Jurkat, Clone E6-1 (cell line): Measurements from ENCODE around the gene SOCS3.

Source experiments
- DNase-seq: peaks from one replicate; pipeline ENCODE4 v3.0.0-alpha.2; 2011; ENCODE audit warnings: low read depth, low spot score
- H3K4me3 ChIP-seq: 2 replicates; pipeline ENCODE4 v1.5.1; 2011; ENCODE audit warnings: mild to moderate bottlenecking, low read length, control low read depth, moderate library complexity

The SOCS3 gene

GRCh38 chr17:78357177-78357586 lies 2.7 kb downstream of the SOCS3 start:
- DNase-seq, result no peak
- no peak overlapping the region for H3K4me3 ChIP-seq

GRCh38 chr17:78356101-78356713 lies 3.7 kb downstream of the SOCS3 start:
- DNase-seq, result peak; percentile 88
- H3K4me3 ChIP-seq, result peak overlapping the region; percentile 36

DNA sequence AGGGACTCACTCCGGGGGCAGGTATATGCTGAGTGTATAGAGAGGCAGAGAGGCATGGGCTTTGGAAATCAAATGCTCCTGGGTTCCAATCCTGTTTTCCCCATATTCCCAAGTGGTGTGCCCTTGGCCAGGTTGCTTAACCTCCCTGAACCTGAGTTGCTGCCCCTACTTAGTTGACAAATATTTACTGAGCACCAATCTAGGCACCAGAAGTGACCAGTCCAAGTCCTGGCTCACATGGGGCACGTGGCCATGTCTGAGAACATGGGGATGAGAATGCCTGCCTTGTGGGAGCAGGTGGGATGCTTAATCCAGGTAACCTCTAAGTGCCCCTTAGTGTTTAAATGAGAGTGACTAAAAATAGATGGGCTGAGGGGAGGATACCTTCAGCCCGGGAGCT lies 4.2 kb downstream of the SOCS3 start:
- no peak for DNase-seq
- no peak overlapping the region for H3K4me3 ChIP-seq

DNA sequence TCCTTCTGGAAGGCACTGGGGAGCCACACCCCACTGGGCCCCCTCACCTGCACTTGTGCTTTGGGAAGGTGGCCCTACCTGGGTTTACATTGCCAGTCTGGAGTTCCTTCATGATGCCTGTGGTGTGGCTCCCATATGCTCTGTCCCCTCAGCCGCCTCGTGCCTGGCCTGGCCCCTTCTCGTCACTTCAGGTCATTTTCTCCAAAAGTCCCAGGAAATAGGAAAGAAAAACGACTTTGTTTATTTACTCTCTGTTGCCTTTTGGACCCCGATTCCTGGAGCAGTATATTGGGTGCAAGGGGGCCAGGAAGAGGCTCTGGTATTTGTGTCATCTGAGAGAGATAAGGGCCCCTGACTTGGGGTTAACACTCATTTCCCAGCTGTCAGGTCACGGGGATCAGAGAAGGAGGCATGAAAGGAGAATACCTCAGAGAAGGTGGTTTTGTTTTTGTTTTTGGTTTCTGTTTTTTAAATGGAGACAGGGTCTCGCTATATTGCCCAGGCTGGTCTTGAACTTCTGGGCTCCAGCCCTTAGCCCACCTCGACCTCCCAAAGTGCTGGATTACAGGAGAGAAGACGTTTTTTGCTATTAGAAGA lies 4.7 kb downstream of the SOCS3 start:
- H3K4me3 ChIP-seq, result no peak overlapping the region
- no peak for DNase-seq

GRCh38 chr17:78353834-78354233 lies 6.0 kb downstream of the SOCS3 start:
- no peak for DNase-seq
- no peak overlapping the region for H3K4me3 ChIP-seq

GRCh38 chr17:78351449-78352006 lies 8.3 kb downstream of the SOCS3 start:
- no peak overlapping the region for H3K4me3 ChIP-seq
- no peak for DNase-seq

GRCh38 chr17:78349891-78350642 lies 9.8 kb downstream of the SOCS3 start:
- no peak for DNase-seq
- no peak overlapping the region for H3K4me3 ChIP-seq

- no peak overlapping the region for H3K4me3 ChIP-seq
- no peak for DNase-seq
Observed at GRCh38 chr17:78348055-78348770, 11.7 kb downstream of the SOCS3 start.

GRCh38 chr17:78347453-78347852 lies 12.4 kb downstream of the SOCS3 start:
- H3K4me3 ChIP-seq, result no peak overlapping the region
- no peak for DNase-seq

GRCh38 chr17:78346605-78347250 lies 13.1 kb downstream of the SOCS3 start:
- no peak overlapping the region for H3K4me3 ChIP-seq
- no peak for DNase-seq

GRCh38 chr17:78345791-78346494 lies 13.9 kb downstream of the SOCS3 start:
- no peak overlapping the region for H3K4me3 ChIP-seq
- DNase-seq, result no peak

DNA sequence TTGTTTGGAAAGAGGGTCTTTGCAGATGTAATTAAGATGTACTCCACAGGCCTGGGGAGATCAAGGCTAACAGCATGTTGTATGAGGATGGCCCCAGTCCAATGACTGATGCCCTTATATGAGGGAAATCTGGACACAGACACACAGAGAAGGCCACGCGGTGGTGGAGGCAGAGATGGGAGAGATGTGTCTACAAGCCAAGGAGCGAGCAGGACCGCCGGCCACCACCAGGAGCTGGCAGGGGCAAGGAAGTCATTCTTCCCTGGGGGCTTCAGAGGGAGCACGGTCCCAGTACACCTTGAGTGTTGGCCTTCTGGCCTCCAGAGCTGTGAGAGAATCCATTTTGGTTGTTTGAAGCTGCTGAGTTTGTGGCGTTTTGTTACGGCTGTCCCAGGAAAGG lies 14.7 kb downstream of the SOCS3 start:
- no peak for DNase-seq
- H3K4me3 ChIP-seq, result no peak overlapping the region

- no peak overlapping the region for H3K4me3 ChIP-seq
- no peak for DNase-seq
Observed at GRCh38 chr17:78344666-78345065, 15.2 kb downstream of the SOCS3 start.

DNA sequence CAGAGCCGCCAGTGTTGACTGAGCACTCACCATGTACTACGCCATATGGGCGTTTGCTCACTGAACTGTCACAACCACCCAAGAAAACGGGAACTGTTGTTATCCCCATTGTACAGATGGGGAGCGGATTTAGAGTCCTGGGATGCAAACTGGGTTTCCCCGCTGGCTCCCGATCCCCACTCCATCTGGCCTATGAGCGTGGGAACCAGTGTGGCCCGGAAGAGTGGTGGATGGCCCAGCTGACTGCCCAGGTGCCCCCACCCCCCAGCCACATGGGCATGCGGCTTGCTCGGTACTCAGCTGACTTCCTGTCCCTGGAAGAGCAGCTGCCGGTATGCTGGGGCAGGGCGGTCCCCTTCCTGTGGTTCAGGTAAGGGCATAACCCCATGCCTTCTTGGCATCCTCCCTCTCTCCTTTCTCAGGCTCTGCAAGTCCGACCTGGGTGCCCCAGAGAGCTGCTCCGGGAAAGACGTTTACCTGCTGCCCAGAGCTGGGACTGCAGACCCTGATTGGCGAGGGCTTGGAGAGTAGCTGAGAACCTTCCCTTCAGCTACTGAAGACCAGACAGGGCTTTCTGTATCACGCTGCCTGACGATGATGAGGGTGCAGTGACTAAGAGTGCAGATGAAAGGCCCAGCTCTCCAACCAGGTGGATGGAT lies 16.2 kb downstream of the SOCS3 start:
- peak overlapping the region; percentile 22 for H3K4me3 ChIP-seq
- DNase-seq, result peak; percentile 87

DNA sequence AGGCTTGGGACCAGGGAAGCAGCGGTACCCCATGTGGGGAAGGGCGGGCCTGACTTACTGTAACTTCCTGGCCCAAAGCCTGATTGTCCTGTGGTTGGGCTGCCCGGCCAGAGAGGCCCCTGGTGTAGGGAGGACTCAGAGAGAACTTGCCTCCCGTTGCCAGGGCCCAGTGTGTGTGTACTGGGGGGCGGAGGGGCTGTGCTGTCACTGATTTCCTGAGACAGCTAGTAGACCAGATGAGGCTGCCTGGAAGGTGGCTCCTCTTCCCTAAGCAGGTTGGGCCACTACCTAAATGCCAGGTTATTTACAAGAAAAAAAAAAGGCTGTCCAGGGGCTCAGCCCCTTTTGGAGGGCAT lies 16.7 kb downstream of the SOCS3 start:
- no peak for DNase-seq
- H3K4me3 ChIP-seq, result peak overlapping the region; percentile 22

- DNase-seq, result no peak
- no peak overlapping the region for H3K4me3 ChIP-seq
Observed at GRCh38 chr17:78342449-78343186, 17.3 kb downstream of the SOCS3 start.

DNA sequence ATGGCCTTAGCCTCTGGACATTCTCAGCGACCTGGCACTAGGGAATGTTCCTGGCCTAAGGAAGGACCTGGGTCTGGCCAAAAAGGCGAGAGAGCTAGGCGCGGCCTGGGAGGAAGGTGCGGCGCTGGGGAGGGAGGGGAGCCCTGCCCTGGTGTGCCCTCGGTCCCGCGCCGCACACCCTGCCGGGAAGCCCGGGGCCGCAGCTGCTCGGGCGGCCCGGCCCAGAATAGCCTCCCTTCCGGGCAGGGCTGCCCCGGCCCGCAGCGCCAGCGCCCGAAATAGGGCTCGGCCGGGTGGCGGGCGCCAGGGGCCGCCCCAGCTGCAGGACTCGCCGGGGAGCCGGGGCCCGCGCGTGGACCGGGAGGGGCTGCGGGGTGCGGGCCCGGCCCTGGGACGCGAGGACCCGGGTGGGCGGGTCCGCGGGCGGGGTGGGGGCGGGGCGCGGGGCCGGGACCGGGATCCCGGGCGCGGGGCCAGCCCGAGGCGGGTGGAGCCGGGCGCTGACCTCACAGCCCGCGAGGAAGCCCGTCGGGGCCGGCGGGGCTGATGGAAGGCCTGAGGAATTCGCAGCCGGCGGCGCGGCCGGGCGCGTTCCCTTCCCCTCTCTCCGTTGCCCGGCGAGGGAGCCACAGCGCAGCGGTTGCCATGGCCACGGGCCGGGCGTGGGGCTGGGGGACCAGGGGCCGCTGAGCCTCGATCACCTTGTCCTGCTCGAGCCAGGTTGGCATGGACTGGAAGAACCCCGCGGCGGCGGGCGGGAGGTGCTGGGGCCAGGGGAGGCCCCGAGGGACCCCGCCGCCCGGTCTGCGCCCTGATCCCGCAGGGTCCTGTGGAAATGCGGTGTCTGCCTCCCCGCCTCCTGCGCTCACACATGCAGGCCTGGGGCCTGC lies 18.1 kb downstream of the SOCS3 start:
- no peak for DNase-seq
- H3K4me3 ChIP-seq, result no peak overlapping the region
